ENCODE results near the gene PIP4K2A.
"Not testable (repeated sequence)": the region's sequence is repeated elsewhere in the genome, so short reads cannot be mapped to it uniquely, and the experiment has no call there.

Gene PIP4K2A

DNA sequence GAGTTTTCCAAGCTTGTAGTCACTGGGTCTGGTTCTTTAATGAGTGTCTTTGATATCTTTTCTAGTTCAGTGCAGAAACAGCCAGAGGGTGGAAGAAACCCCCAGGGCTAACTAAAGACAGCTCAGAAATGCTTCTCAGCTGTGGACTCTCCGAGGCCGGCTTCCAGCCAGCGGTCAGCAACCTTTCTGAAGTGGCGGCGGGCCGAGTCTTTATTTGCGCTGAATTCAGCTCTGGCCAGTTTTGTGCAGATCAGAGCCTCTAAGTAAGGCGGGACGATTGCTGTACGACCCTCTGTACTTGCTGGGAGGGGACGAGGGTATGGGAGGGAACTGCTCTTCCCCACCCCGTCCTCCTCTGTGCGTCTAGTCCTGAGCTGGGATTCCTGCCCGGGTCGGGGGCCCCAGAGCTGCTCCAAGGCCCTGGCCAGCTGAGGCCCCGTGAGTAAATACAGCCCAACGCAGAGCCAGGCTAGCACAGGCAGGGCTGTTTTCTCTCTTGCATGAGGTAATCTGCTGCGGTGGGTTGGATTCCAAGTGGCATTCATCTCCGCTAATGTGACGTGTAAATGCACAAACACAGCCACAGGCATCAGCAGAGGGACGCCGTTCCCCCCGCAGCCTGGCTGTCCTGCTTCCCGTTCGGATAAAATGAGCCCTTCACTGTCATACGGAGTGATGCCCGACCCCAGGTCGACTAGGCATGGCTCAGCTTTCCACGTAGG lies 159.8 kb downstream of the PIP4K2A start:
- DNase-seq (ENCODE audit: low read depth in 2 of 2), result no peak

GRCh38 chr10:22553452-22553995 lies 160.9 kb downstream of the PIP4K2A start:
- no peak for DNase-seq (ENCODE audit: low read depth in 2 of 2)

- DNase-seq (ENCODE audit: low read depth in 2 of 2), result no peak
Observed at GRCh38 chr10:22552888-22553378, 161.4 kb downstream of the PIP4K2A start.

DNA sequence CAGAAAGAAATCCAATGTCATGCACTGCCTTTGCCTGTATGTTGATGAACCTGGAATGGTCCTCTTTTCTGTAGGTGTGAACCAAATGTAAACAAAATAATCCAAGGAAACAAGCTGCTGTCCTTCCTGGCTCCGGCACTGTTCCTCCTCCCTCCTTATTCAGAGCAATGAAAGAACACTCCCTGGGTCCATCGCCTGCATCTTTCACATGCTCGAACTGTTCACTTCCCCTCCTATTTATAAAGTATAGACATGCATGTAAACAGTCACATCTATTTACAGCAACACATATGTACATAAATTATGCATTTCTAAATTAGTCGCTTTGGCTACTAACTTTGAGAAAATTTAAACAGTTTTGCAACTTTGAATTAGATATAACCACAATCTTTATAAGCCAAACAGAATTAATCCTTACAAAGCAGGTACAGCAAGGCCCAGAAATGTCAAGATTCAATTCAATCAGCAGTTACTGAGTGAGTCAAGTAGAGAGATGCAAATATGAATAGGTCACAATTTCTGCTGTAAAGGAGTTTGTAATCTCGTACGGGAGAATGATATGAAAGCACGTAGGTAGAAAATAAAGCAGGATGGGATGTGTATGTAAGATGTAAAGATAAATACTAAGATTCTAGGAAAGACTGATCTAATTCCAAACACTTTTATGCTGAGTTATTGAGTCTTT lies 162.6 kb downstream of the PIP4K2A start:
- DNase-seq (ENCODE audit: low read depth in 2 of 2), result no peak

DNA sequence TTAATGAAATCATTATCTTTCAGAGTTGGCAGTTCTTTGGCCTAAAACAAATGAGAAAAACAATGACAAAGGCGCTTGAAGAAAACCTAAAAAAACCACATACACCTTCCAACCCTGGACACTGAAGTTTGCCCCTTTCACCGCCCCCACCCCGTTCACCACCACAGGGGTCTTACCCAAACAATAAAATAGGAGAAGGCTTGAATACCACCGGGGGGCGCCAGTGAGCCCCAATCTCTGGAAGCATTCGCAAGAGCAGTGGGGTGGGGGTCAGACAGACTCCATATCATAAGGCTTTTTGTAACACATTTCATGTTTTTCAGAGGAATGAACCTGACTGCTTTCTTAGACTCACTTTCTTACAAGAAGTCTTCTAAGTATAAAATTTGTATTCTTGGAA lies 163.6 kb downstream of the PIP4K2A start:
- DNase-seq (ENCODE audit: low read depth in 2 of 2), result peak; percentile 14 to 55

DNA sequence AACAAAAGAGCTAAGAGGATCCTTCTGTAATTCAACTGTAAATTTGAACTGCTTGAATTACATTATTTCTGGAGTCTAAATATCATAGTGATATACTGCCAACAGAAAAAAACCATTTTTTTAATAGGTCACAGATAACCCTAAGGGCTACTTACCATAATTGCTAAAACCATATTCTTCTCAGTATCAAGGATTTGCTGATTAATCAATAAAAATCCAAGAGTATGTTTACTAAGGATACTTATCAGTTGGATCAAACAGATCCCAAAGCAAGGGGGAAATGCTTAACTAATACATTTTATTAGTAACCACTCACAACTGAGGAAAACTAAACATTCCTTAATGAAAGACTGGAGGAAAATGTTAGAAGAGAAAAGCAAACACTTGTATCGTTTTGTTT lies 166.0 kb downstream of the PIP4K2A start:
- no peak for DNase-seq (ENCODE audit: low read depth in 2 of 2)

DNA sequence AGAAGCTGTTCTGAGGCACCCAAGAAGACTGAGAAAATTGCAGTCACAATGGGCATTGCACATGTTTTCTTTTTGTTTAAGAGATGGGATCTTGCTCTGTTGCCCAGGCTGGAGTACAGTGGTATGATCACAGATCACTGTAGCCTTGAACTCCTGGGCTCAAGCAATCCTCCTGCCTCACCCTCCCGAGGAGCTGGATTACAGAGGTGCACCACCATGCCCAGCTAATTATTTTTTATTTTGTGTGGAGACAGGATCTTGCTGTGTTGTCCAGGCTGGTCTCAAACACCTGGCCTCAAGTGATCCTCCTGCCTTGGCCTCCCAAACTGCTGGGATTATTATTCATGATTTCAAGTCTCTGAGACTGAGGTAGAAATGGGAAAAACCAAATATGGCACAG lies 168.7 kb downstream of the PIP4K2A start:
- no peak for DNase-seq (ENCODE audit: low read depth in 2 of 2)

DNA sequence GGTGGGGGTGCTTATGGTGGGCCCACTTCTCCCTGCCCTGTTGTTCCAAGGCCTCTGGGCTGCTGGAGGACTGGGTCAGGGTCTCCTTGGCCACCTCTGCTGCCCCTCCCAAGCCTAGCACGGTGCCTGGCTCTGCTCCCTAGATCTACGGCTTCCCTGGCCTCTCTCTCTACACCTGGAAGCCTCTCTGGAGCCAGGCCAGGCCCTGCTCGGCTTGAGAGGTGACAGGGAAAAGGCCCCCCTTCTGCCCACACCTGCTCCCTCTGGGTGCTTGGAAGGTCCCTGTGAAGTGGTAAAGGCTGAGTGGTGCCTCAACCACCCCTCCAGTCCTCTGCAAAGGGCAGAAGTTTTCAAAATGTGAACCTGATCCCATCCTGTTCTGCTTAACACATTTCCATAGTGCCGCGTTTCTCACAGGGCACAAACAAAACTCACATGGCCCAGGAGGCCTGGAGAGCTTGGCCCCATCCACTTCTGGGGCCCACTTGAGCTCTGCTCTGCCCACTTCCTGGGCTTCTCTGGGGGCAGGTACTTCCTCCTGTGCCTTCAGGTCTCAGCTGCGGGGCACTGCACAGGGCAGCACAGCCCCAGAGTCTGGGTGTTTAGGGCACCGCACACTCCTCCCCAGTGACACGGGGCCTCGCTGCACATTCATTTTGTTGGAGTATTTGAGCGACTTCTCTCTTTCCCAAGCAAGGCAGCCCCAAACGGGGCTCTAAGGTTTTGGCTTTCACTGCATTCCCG lies 169.9 kb downstream of the PIP4K2A start:
- no peak for DNase-seq (ENCODE audit: low read depth in 2 of 2)

GRCh38 chr10:22542773-22543172 lies 171.6 kb downstream of the PIP4K2A start:
- no peak for DNase-seq (ENCODE audit: low read depth in 2 of 2)

DNA sequence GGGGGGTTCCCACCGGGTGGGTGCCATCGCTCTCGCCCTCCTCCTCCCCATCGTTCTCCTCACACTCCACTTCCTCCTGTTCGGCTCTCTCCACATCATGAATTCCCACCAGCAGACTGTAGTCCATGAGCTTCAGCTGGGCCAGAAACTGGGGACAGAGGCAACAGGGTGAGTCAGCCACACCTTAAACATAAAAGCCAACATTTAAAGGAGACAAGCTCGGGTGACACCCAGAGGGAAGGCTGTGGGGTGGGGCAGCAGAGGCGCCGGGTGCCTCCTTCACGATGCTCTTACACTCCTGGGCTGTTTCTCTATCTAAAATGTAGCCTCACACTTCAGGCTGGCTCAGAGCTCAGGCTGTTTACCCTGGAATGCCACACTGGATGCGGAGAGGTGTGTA lies 172.5 kb downstream of the PIP4K2A start:
- no peak for DNase-seq (ENCODE audit: low read depth in 2 of 2)

GRCh38 chr10:22539579-22540298 lies 174.6 kb downstream of the PIP4K2A start:
- DNase-seq (ENCODE audit: low read depth in 2 of 2), result no peak

DNA sequence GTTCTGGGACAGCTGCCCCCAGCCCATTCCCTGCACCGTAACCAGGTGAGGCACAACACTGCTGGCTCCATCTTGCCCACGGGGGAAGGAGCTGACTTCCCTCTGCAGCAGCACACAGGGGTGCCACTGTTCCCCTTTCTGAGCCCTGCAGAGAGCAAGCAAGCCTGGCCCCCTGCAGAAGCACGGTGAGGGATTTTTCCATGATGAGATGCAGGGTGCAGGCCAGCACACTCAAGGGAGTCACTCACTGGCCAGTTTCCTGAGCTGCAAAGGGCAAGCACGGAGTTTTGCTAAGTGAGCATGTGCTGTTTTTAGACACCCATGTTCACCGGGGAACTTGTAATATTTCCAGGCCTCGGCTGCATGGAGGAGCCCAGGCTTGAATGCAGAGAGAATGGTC lies 176.6 kb downstream of the PIP4K2A start:
- no peak for DNase-seq (ENCODE audit: low read depth in 2 of 2)

DNA sequence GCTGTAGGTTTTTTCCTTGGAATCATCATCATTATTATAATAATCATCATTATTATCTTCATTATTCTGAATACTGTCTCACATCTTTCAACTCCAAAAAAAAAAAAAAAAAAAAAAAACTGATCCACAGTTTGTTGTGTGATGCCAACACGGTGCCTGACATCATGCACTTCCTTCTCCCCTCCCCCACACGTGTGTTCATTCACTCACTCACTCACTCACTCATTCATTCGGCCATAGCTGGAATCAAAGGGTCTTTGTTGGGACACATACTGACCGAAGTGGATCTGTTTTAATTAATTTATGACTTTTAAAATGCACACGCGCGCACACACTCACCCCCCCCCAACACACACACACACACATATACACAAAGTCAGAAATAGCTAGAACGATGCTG lies 177.8 kb downstream of the PIP4K2A start:
- DNase-seq (ENCODE audit: low read depth in 2 of 2), result no peak

GRCh38 chr10:22534849-22535604 lies 179.4 kb downstream of the PIP4K2A start:
- DNase-seq (ENCODE audit: low read depth in 2 of 2), result no peak

DNA sequence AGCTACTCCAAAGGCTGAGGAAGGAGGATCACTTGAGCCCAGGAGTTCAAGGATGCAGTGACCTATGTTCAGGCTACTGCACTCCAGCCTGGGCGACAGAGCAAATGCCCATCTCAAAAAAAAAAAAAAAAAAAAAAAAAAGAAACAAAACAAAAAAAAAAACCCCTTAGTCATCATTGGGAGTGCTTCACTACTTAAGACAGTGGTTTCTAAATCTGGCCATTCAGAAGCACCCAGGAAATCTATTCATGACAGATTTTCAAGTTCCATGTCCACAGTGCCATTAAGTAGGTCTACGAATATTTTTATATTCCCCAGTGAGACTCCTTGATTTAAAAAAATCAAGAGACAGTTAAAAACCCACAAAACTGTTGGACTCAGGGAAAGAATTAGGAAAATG lies 182.9 kb downstream of the PIP4K2A start:
- no peak for DNase-seq (ENCODE audit: low read depth in 2 of 2)

DNA sequence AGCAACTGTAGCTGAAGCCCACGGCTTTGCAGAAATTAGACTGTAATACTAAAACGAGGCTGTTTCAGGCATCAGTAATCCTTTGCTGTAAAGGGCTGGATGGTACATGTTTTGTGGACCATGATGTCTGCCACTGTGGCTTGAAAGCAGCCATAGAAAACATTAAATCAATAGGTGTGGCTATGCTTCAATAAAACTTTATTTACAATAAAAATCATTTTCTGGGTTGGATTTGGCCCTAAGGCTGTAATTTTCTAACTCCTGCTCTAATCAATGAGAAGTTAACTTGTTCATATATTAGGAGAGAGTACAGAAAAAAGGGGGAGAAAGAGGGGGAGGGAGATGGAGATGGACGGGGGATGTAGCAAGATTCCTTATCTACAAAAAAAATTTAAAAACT lies 183.4 kb downstream of the PIP4K2A start:
- DNase-seq (ENCODE audit: low read depth in 2 of 2), result no peak

DNA sequence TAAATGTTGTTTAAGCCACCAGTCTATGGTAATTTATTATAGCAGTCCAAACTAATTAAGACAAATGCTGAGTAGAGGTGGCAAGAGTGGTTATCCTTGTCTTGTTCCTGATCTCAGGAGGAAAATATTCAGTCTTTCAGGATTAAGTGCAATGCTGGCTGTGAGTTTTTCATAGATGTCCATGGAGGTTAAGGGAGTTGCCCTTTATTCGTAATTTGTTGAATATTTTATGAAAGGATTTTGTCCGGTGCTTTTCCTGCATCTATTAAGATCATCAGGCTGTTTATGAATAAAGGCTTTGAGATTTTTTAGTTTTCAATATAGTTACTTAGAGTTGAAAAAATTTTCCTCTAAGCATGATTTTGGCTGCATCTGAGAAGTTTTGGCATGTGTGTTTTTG lies 186.9 kb downstream of the PIP4K2A start:
- DNase-seq (ENCODE audit: low read depth in 2 of 2), result no peak

GRCh38 chr10:22524333-22524732 lies 190.0 kb downstream of the PIP4K2A start:
- DNase-seq (ENCODE audit: low read depth in 2 of 2), result not testable (repeated sequence)

- DNase-seq (ENCODE audit: low read depth in 2 of 2), result not testable (repeated sequence)
Observed at GRCh38 chr10:22520645-22521044, 193.7 kb downstream of the PIP4K2A start.

GRCh38 chr10:22518167-22518724 lies 196.1 kb downstream of the PIP4K2A start:
- DNase-seq (ENCODE audit: low read depth in 2 of 2), result no peak

- no peak for DNase-seq (ENCODE audit: low read depth in 2 of 2)
Observed at GRCh38 chr10:22515009-22515408, 199.4 kb downstream of the PIP4K2A start.
